Peyer's patch (tissue), 4 donors: Measurements from ENCODE around the gene FA2H.

Experiments
- CTCF ChIP-seq, 6 experiments: fragments of 450-650 bp in 4 of 6; fragments of 200-600 bp in 2 of 6; sonication (generic) in 1 of 6; IDR thresholded peaks; one replicate each; pipeline ENCODE4 v1.5.1; 2017 to 2019; ENCODE audit warnings: antibody characterized with exemption in 6 of 6, mild to moderate bottlenecking in 3 of 6, moderate library complexity in 1 of 6
- POLR2A ChIP-seq, 2 donors: fragments of 450-650 bp; IDR thresholded peaks; one replicate each; pipeline ENCODE4 v1.5.1; 2017; ENCODE audit warnings: antibody characterized with exemption in 2 of 2, mild to moderate bottlenecking in 2 of 2, moderate library complexity in 2 of 2

GRCh38 chr16:74792225-74792624, 17.6 kb upstream of the FA2H start:
- no peak for TF ChIP-seq POLR2A (IDR thresholded peaks at IDR 0.05)
- TF ChIP-seq CTCF (IDR thresholded peaks at IDR 0.05) = no peak
